SW 1271 (cell line): ENCODE measurements around the gene ZNF677.
"Not testable (repeated sequence)": the region's sequence is repeated elsewhere in the genome, so short reads cannot be mapped to it uniquely, and the experiment has no call there.

Experiments
- DNase-seq, 2 experiments: peaks; one replicate each; lab custom pipeline; 2025; lab: John Stamatoyannopoulos, UW

The ZNF677 gene

GRCh38 chr19:53254411-53255341 is at the start of gene ZNF677:
Gene ZNF677, minus strand, starts transcription at chr19:53254873. Its CDS starts 3,323 bp downstream, at chr19:53251550.
- no peak for DNase-seq

GRCh38 chr19:53301341-53301740 is 46.7 kb upstream of the ZNF677 start:
- DNase-seq = not testable (repeated sequence)

- DNase-seq = no peak
Observed at GRCh38 chr19:53294786-53295441, 40.2 kb upstream of the ZNF677 start.

GRCh38 chr19:53290758-53291549 is 36.3 kb upstream of the ZNF677 start:
- DNase-seq = no peak

GRCh38 chr19:53285087-53285486 is 30.4 kb upstream of the ZNF677 start:
- no peak for DNase-seq

GRCh38 chr19:53281947-53282346 is 27.3 kb upstream of the ZNF677 start:
- not testable (repeated sequence) for DNase-seq

GRCh38 chr19:53275480-53275879 is 20.8 kb upstream of the ZNF677 start:
- DNase-seq = no peak

- no peak for DNase-seq
Observed at GRCh38 chr19:53272044-53272443, 17.4 kb upstream of the ZNF677 start.

GRCh38 chr19:53269861-53270260 is 15.2 kb upstream of the ZNF677 start:
- not testable (repeated sequence) for DNase-seq

GRCh38 chr19:53267623-53268022 is 12.9 kb upstream of the ZNF677 start, which contains the start of gene VN1R4:
Gene VN1R4, minus strand, starts transcription at chr19:53267723. Its CDS starts 58 bp downstream, at chr19:53267665.
- DNase-seq = not testable (repeated sequence)

GRCh38 chr19:53257715-53258342 is 3.2 kb upstream of the ZNF677 start, which contains the start of gene VN1R2:
Gene VN1R2, plus strand, starts transcription at chr19:53258292. Its CDS starts 84 bp downstream, at chr19:53258376.
- DNase-seq = not testable (repeated sequence)

GRCh38 chr19:53246498-53246897 is 8.2 kb downstream of the ZNF677 start:
- no peak for DNase-seq

- no peak for DNase-seq
Observed at GRCh38 chr19:53237114-53237777, 17.4 kb downstream of the ZNF677 start.

- no peak for DNase-seq
Observed at GRCh38 chr19:53224606-53225005, 30.1 kb downstream of the ZNF677 start.

- DNase-seq = not testable (repeated sequence)
Observed at GRCh38 chr19:53222716-53223115, 32.0 kb downstream of the ZNF677 start.

- no peak for DNase-seq
Observed at GRCh38 chr19:53212703-53213320, 41.9 kb downstream of the ZNF677 start.

- DNase-seq = not testable (repeated sequence)
Observed at GRCh38 chr19:53211554-53211953, 43.1 kb downstream of the ZNF677 start.

- no peak for DNase-seq
Observed at GRCh38 chr19:53196777-53197396, 57.8 kb downstream of the ZNF677 start.

GRCh38 chr19:53195265-53195903 is 59.3 kb downstream of the ZNF677 start:
- DNase-seq = peak in 1 of 2 experiments; percentile 52
